ENCODE measurements around the gene SUFU.

Gene SUFU

DNA sequence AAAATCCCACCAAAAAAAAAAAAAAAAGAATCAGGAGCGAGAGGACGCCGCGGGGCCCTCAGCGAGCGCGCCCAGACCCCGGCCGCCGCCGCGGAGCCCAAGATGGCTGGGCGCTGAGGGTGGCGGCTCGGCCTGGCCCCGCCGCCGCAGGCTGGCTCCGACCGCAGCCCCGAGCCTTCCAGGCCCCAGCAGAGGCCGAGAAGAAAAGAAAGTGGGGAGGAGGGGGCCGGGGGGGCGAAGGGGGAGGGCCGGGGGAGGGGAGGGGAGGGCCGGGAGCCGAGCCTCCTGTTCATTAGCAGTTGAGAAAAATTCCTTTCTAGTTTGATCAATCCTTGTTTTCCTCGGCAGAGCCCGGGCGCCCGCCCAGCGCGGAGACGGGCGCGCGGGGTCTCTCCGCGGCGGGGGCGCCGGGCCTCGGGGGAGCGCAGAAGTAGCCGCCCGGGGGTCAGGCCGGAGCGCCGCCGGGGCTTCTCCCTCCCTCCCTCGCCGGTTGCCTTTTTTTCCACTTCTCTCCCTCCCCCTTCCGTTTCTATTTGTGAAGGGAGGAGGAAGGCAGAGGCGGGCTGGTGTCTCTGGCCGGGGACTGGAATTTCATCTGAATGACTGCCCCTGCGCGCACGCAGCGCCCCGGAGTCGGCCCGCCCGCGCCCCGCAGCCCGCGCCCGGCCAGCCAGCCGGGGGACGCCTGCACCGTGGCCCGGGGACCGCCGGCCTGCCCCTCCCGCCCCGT, 139.7 kb downstream of the SUFU start:
- DNase-seq, result peak; percentile 87

DNA sequence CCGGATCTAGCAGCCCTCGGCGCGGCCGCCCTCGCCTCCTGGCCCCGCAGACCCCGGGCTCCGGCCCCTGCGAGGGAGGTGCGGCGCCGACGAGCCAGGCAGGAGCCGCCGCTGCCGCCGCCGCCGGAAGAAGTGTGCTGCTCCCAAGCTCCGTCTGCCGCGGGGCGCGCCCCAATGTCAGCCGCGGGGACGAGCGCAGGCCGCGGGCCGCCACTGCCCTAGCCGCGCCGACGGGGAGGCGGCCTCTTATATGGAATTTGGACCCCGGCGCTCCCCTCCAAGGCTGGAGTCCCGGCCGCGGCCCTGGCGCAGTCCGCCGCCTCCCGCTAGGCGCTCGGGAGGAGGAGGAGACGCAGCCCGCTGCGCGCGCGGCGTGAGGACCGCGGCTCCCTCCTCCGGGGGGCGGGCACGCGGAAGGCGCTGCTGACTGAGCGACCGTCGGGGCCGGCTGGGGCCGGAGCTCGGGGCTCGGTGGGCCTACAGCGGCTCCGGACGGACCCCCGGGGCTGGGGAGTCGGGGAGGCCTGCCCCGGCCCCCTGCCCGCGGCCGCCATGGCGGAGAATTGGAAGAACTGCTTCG, 140.4 kb downstream of the SUFU start, which contains the start of gene TRIM8:
TRIM8 (plus strand) TSS at position 414 of the 580 bp plus-strand sequence; CDS start at position 553, 139 bp downstream.
- DNase-seq, result peak; percentile 84

DNA sequence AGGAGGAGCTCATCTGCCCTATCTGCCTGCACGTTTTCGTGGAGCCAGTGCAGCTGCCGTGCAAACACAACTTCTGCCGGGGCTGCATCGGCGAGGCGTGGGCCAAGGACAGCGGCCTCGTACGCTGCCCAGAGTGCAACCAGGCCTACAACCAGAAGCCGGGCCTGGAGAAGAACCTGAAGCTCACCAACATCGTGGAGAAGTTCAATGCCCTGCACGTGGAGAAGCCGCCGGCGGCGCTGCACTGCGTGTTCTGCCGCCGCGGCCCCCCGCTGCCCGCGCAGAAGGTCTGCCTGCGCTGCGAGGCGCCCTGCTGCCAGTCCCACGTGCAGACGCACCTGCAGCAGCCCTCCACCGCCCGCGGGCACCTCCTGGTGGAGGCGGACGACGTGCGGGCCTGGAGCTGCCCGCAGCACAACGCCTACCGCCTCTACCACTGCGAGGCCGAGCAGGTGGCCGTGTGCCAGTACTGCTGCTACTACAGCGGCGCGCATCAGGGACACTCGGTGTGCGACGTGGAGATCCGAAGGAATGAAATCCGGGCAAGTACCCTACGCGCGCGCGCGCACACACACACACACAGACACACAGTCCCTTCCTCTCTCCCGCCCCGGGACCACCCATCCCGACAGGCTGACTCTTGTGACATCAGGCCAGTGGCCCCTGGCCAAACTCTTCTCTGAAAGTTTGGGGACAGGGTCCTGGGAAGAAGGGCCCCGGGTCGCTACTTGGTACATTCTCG, 141.0 kb downstream of the SUFU start:
- peak; percentile 88 for DNase-seq

- DNase-seq, result no peak
These were observed 141.6 kb downstream of the SUFU start for GRCh38 chr10:102645388-102645740.

DNA sequence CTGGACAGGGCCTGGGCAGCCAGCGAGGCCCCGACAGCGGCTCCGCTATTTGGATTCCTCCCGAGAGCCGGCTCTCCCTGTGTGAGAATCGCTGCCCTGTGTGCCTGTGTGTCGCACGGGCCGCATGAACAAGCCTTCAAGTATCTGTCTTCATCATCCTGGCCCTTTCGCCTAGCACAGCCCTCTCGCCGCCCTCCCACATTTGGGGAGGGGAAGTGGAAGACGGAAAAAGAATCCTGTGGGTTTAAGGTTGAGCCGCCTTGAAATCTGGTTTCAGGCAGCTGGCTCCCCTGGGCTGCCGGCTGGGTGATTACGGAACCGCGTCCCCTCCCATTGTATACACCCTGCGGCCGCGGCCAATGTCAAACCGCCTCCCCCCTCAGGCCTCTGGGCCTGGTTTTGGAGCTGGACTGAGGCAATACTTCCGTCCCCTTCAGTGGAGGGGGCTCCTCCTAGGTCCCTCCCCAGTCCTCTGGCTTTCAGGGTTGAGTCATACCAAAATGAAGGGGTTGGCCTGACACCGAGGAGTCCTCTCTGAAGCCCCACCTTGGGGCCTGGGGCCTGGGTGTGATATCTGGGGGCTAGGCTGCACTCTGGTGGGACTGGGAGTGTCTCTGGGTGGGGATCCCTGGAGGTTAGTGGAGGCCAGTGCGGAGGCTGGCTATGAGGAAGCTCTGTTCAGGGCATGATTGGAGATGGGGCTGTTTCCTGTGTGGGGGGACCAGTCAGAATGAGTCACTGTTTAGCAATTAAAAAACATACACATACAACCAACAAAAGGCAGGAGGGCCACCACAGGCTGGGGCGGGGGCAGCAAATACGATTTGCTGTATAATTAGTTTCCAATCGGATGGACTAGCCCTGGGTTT, 142.2 kb downstream of the SUFU start:
- DNase-seq, result peak; percentile 91

DNA sequence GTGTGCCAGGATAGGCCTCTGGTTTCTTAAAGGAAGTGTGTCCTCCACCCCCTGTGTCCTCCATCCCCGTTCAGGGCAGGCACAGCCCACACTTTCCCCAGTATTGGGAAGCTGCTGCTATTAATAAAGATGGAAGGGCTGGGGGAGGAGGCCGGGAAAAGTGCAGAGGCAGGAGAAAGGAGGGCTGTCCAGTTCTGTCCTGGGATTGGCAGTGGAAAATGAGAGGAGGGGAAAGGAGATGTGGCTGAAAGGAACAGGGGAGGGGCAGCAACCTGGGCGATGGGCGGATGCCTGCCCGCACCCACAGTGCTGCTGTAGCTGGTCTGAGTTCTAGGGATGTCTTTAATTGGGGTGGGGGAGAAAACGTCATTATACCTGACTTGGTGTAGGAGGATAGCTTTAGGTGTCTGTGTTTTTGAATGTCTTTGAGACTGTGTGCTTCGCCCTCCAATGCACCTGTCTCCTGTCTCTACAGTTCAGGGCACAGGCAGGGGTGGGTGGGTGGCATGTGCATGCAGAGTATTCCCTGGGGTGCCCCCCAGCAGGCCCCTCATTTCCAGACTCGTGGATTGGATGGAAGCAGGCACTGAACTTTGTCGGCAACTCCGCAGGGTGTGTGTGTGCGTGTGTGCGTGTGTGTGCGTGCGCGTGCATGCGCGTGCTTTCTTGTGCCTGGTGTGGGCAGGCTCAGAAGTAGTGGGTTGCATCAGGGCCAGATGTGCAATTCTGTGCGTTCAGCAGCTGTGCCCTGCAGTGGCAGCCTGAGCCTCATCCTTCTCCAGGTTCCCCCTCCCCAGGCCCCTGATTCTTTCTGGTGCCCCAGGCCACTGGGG, 143.1 kb downstream of the SUFU start:
- no peak for DNase-seq

DNA sequence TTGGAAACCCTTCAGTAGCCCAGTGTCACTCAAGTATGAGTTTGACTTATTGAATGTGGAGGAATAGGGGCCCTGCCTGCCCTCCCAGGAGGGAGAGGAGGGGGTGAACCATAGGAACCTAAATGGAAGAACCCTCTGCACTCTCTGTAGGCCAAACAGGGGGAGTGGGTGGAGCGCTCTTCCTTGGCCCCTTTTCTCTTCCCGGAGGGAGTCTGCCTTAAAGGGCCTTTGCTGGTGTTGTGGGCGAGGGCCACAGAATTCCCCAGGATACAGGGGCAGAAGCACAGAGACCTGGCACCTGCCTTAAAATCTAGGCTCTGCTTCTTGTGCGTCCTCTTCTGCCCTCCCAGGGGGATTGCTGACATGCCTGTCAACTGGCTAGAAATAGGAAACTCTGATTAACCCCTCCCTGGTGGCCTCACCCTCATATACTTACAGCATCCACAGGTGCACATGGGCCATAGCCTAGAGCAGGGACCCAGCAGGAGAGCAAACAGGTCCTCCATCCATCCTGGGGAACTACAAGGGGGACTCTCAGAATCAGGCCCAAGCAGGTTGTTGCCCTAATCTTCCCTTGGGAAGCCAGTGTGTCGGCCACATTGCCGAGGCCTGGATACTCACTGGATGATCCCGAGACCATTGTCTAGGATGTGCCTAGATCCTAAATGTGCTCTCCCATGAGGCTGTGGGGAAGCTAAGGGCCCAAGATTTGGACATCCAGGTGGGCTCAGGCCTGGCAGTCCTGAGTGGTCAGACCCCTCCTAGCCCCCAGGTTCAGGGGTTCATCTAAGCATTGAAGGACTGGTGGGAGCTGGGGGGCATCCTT, 143.9 kb downstream of the SUFU start:
- DNase-seq, result no peak

- DNase-seq, result no peak
These were observed 144.6 kb downstream of the SUFU start for GRCh38 chr10:102648269-102648888.

DNA sequence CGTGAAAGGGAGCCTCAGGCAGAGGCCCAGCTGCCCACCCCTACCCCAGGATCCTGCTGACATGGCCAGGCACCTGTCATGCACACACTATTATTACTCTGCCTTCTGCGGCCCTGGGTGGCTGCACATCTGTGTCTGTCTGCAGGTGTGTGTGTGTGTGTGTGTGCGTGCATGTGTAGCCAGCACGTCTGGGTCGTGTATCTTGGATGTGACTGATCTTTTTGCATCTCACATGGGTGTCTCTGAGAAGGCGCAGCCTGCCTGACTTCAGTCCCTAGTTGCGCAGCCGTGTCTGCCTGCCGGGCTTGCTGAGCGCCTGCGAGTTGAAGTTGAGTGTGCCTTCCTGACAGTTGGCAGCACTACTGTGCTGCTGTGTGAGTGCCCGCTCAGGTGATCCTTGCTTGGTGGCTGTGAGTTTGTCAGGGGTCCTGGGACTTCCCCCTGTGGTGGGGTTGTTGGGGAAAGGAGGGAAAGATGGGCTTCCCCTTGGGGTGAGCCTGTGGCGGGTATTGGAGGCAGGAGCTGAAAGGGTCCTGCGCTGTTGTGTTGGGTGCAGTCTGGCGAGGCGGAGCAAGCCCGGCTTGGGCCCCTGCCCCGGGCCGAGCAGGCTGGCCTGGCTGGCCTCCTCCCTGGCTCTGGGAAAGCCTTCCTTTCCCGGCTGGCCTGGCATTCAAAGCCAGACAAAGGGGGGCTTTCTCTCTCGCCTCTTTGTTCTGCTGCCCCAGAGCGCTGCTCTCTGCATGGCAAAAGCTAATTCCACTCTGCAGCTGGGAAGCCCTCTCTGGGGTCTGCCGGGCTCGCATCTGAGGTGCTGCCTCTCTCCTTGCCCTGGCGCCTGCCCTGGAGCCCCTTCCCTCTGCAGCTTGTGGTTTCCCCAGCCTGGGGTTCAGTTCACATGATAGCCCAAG, 145.4 kb downstream of the SUFU start:
- no peak for DNase-seq

- no peak for DNase-seq
These were observed 146.3 kb downstream of the SUFU start for GRCh38 chr10:102649797-102650654.

- no peak for DNase-seq
These were observed 147.1 kb downstream of the SUFU start for GRCh38 chr10:102650655-102651454.

GRCh38 chr10:102651455-102652169, 147.8 kb downstream of the SUFU start:
- no peak for DNase-seq

DNA sequence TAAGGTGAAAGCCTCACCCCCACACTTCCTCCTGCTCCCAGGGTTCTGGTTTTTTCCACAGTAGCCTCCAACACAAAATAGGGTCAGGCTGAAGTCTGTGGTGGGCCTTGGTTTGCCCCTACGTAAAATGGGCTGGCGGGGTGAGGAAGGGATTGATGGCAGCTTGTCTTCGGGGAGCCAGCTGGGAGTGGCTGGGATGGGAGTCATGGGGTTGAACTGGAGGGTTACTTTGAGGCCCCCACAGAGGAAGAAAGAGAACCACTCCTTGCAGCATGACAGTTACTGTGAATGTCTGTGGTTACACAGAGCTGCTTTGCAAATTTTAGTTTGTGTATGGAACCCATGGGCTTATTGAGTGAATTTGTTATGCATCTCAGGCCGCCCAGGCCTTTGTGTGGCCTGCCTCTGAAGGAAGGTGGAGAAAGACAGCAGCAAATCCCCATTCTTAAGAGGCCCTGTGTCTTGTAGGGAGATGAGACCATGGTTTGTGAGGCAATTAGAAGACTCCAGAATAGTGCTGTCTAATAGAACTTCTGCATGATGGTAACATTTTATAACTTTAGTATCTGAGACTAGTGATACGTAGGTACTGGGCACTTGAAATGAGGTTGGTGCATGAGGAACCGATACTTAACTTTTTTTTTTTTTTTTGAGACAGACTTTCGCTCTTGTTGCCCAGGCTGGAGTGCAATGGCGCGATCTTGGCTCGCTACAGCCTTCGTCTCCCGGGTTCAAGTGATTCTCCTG, 148.6 kb downstream of the SUFU start:
- DNase-seq, result no peak

DNA sequence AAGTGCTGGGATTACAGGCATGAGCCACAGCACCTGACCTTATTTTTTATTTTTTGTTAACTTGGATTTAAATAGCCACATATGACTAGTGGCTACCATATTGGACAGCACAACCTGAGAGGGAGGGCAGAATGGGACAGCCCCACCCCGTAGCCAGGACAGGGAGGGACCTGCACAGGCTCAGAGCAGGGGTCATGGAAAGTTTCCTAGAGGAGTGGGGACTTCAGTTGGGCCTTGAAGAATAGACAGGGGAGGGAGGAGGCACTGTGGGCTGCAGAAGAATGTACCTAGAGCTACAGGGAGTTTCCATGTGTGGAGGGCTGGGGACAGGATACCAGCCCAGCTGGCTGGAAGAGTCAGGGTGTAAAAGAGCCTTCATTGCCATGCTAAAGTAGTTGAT, 149.3 kb downstream of the SUFU start:
- DNase-seq, result no peak

GRCh38 chr10:102654566-102654965, 150.8 kb downstream of the SUFU start:
- DNase-seq, result no peak

- no peak for DNase-seq
These were observed 151.2 kb downstream of the SUFU start for GRCh38 chr10:102654969-102655368.

Data from activated CD8-positive, alpha-beta memory T cell treated with anti-CD3 and anti-CD28 coated beads for 24 hours (primary cell).